Measurements from ENCODE around the gene MAPK9. TPM values are rescaled to one million over a fixed set of nuclear protein-coding genes. Genes with fewer than 3 reads are reported as not detected.

MAPK9 gene
- total RNA-seq, 2 experiments from 2014 or later = 19.9 to 42.1 TPM

DNA sequence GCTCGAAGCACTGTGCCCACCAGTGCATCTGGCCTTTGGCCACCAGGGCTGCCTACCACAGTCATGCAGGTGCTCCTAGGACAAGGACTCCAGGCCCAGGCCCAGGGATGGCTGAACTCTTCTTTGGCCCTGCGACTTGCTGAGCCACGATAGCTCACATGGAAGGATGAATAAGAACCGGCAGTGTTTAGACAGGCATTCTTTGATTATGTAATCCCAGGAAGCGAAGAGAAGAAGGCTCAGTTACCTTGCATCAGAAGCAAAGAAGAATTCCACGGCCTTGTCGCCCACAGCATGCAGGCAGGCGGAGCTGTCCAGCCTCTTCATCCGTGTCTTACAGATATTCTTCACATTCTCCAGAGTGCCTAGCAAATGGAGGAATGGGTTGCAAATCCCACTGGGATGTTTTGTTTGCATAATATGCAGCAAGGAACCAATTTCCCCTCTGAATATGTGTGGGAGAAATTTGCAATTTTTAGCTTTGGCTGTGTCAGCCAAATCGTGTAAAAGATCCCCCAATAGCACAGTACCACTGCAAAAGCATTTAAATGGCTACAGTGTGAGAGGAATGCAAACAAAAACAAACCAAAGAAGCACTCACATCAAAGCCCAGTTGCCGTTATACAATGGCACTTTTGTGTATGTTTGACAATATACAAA, 32.2 kb upstream of the MAPK9 start:
- no peak for TF ChIP-seq EZH2phosphoT487 (IDR thresholded peaks at IDR 0.05; ENCODE audit: borderline replicate concordance, low read depth, low read length)
- TF ChIP-seq, protein P1, sequence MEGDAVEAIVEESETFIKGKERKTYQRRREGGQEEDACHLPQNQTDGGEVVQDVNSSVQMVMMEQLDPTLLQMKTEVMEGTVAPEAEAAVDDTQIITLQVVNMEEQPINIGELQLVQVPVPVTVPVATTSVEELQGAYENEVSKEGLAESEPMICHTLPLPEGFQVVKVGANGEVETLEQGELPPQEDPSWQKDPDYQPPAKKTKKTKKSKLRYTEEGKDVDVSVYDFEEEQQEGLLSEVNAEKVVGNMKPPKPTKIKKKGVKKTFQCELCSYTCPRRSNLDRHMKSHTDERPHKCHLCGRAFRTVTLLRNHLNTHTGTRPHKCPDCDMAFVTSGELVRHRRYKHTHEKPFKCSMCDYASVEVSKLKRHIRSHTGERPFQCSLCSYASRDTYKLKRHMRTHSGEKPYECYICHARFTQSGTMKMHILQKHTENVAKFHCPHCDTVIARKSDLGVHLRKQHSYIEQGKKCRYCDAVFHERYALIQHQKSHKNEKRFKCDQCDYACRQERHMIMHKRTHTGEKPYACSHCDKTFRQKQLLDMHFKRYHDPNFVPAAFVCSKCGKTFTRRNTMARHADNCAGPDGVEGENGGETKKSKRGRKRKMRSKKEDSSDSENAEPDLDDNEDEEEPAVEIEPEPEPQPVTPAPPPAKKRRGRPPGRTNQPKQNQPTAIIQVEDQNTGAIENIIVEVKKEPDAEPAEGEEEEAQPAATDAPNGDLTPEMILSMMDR (conservative IDR thresholded peaks at IDR 0.05; ENCODE audit: low read length) = no peak
- ChIA-PET CTCF (ENCODE audit: unreplicated experiment) (no interaction called here), POLR2A (interaction anchor here (0.6 kb wide), 1 partner anchor 248 kb away, joined by 4 read pairs; no protein-coding TSS in a partner anchor)
- H3K4me3 ChIP-seq (ENCODE audit: low read depth, low read length, poor library complexity, severe bottlenecking) = no peak overlapping the region
- no TSS peak for BruUV-seq (replicated peaks)
- no peaks in the 10 kb centered on the region for H3K79me2 ChIP-seq (ENCODE audit: insufficient read depth, low read depth, low read length)
- H3K36me3 ChIP-seq (ENCODE audit: insufficient read depth, low read length) = no peaks in the 10 kb centered on the region
- H3K4me2 ChIP-seq (ENCODE audit: low read length) = no peak overlapping the region
- H3K27ac ChIP-seq (ENCODE audit: low read depth, low read length, poor library complexity, severe bottlenecking) = no peak overlapping the region
- DNase-seq (ENCODE audit: low spot score) = no peak
- no peaks in the 10 kb centered on the region for H3K9me2 ChIP-seq (ENCODE audit: insufficient read depth, low read length)
- intact Hi-C loops (cut with micrococcal nuclease; ENCODE audit: unreplicated experiment) = no loop called here
- no peaks in the 10 kb centered on the region for H3K4me1 ChIP-seq (ENCODE audit: insufficient read depth, low read length, poor library complexity, severe bottlenecking)
- H2AFZ ChIP-seq (ENCODE audit: low read length) = no peak overlapping the region
- H4K20me1 ChIP-seq (ENCODE audit: insufficient read depth, low read length) = no peaks in the 10 kb centered on the region
- no peaks in the 10 kb centered on the region for H3K9me3 ChIP-seq (ENCODE audit: low read length)

DNA sequence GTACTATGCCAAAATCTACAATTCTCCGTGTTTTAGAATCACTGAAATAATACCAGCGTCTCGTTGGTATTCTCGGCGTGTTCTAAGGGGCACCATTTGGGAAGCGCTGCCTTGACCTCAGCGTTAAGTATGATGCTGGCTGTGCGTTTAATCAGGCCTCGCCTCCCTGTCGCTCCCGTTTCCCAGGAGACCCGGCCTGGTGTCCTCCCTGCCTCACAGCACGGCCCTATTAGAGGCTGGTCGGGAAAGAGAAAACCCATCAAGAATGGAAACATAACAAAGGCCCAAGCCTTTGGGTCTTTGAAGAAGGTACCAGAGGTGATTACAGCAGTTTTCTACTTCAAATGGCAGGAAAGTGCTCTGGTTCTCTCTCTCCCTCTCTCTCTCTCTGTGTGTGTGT, 31.3 kb upstream of the MAPK9 start:
- no peaks in the 10 kb centered on the region for H3K9me2 ChIP-seq (ENCODE audit: insufficient read depth, low read length)
- no peak overlapping the region for H2AFZ ChIP-seq (ENCODE audit: low read length)
- no peaks in the 10 kb centered on the region for H4K20me1 ChIP-seq (ENCODE audit: insufficient read depth, low read length)
- H3K4me1 ChIP-seq (ENCODE audit: insufficient read depth, low read length, poor library complexity, severe bottlenecking) = no peaks in the 10 kb centered on the region
- no peaks in the 10 kb centered on the region for H3K79me2 ChIP-seq (ENCODE audit: insufficient read depth, low read depth, low read length)
- DNase-seq (ENCODE audit: low spot score) = no peak
- H3K4me2 ChIP-seq (ENCODE audit: low read length) = no peak overlapping the region
- no peaks in the 10 kb centered on the region for H3K36me3 ChIP-seq (ENCODE audit: insufficient read depth, low read length)
- ChIA-PET CTCF (ENCODE audit: unreplicated experiment) (no interaction called here), POLR2A (no interaction called here)
- no peak overlapping the region for H3K4me3 ChIP-seq (ENCODE audit: low read depth, low read length, poor library complexity, severe bottlenecking)
- intact Hi-C loops (cut with micrococcal nuclease; ENCODE audit: unreplicated experiment) = no loop called here
- BruUV-seq (replicated peaks) = no TSS peak
- H3K27ac ChIP-seq (ENCODE audit: low read depth, low read length, poor library complexity, severe bottlenecking) = no peak overlapping the region
- H3K9me3 ChIP-seq (ENCODE audit: low read length) = no peaks in the 10 kb centered on the region
- TF ChIP-seq, protein P1 (conservative IDR thresholded peaks at IDR 0.05; ENCODE audit: low read length) = no peak
- TF ChIP-seq EZH2phosphoT487 (IDR thresholded peaks at IDR 0.05; ENCODE audit: borderline replicate concordance, low read depth, low read length) = no peak

GRCh38 chr5:180318456-180319089, 26.7 kb upstream of the MAPK9 start:
- Histone ChIP-seq H4K20me1 (ENCODE audit: insufficient read depth, low read length) (no peaks in the 10 kb centered on the region), H3K4me3 (ENCODE audit: low read depth, low read length, poor library complexity, severe bottlenecking) (no peak overlapping the region), H3K4me1 (ENCODE audit: insufficient read depth, low read length, poor library complexity, severe bottlenecking) (no peaks in the 10 kb centered on the region), H3K36me3 (ENCODE audit: insufficient read depth, low read length) (no peaks in the 10 kb centered on the region), H3K9me2 (ENCODE audit: insufficient read depth, low read length) (no peaks in the 10 kb centered on the region), H3K4me2 (ENCODE audit: low read length) (no peak overlapping the region), H3K79me2 (ENCODE audit: insufficient read depth, low read depth, low read length) (no peaks in the 10 kb centered on the region), H2AFZ (ENCODE audit: low read length) (no peak overlapping the region), H3K9me3 (ENCODE audit: low read length) (no peaks in the 10 kb centered on the region), H3K27ac (ENCODE audit: low read depth, low read length, poor library complexity, severe bottlenecking) (no peak overlapping the region)
- no TSS peak for BruUV-seq (replicated peaks)
- POLR2A ChIA-PET = no interaction called here
- no peak for TF ChIP-seq EZH2phosphoT487 (IDR thresholded peaks at IDR 0.05; ENCODE audit: borderline replicate concordance, low read depth, low read length)
- TF ChIP-seq, protein P1 (conservative IDR thresholded peaks at IDR 0.05; ENCODE audit: low read length) = no peak
- no peak for DNase-seq (ENCODE audit: low spot score)
- intact Hi-C loops (cut with micrococcal nuclease; ENCODE audit: unreplicated experiment) = no loop called here
- CTCF ChIA-PET (ENCODE audit: unreplicated experiment) = interaction anchor here (1.2 kb wide), 1 partner anchor 10 kb away, joined by 4 read pairs; no protein-coding TSS in a partner anchor

Data from OCI-LY7 (cell line).